ENCODE results near the gene CDH24.

- TF ChIP-seq EZH2phosphoT487 (IDR thresholded peaks at IDR 0.05; ENCODE audit: insufficient read depth, low read depth) (no peak), EZH2 (IDR thresholded peaks at IDR 0.05; ENCODE audit: insufficient read depth, poor library complexity, severe bottlenecking) (no peak)
Observed at GRCh38 chr14:23078692-23079116, 21.4 kb upstream of the CDH24 start.

All from GM23248 (cell line).